ENCODE results near the gene DNAJC12.
A peak's percentile ranks its signal among the peaks of the same experiment; 100 is the strongest.

Gene DNAJC12

GRCh38 chr10:67775279-67775678, 62.7 kb downstream of the DNAJC12 start:
- H3K4me3 ChIP-seq (ENCODE audit: low read depth, low read length): no peak overlapping the region
- DNase-seq (ENCODE audit: low read depth): no peak
- TF ChIP-seq, protein P1, sequence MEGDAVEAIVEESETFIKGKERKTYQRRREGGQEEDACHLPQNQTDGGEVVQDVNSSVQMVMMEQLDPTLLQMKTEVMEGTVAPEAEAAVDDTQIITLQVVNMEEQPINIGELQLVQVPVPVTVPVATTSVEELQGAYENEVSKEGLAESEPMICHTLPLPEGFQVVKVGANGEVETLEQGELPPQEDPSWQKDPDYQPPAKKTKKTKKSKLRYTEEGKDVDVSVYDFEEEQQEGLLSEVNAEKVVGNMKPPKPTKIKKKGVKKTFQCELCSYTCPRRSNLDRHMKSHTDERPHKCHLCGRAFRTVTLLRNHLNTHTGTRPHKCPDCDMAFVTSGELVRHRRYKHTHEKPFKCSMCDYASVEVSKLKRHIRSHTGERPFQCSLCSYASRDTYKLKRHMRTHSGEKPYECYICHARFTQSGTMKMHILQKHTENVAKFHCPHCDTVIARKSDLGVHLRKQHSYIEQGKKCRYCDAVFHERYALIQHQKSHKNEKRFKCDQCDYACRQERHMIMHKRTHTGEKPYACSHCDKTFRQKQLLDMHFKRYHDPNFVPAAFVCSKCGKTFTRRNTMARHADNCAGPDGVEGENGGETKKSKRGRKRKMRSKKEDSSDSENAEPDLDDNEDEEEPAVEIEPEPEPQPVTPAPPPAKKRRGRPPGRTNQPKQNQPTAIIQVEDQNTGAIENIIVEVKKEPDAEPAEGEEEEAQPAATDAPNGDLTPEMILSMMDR (IDR thresholded peaks at IDR 0.05; ENCODE audit: low read depth, low read length, missing control alignments): no peak

DNA sequence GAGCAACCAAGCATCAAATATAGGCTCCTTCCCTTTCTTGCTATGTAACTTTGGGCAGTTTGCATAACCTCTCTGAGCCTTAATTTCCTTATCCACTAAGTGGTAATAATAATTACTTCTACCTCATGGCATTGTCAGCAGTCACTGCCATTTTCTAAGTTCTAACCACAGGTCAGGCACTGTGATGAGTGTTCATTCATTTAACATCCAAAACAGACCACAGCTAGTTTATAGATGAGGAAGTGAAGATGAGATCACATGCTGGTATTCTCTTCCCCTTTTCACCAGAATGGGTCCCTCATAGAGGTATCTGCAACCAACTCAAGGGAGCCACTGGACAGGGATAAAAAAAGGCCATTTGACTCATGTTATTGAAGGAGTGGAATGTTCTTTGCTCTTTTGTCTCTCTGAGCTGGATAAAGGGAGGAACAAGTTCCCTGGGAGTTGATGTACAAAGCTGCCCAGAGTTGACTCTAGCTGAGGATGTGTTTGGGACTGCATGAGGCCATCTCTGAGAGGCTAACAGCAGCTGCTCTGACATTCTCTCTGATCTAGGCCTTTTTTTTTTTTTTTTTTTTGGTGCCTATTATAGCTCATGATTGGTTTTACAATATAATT, 65.0 kb downstream of the DNAJC12 start:
- TF ChIP-seq, protein P1 (IDR thresholded peaks at IDR 0.05; ENCODE audit: low read depth, low read length, missing control alignments): no peak
- DNase-seq (ENCODE audit: low read depth): peak; percentile 83
- no peak overlapping the region for H3K4me3 ChIP-seq (ENCODE audit: low read depth, low read length)

GRCh38 chr10:67772151-67772550, 65.8 kb downstream of the DNAJC12 start:
- no peak for DNase-seq (ENCODE audit: low read depth)
- TF ChIP-seq, protein P1 (IDR thresholded peaks at IDR 0.05; ENCODE audit: low read depth, low read length, missing control alignments): no peak
- H3K4me3 ChIP-seq (ENCODE audit: low read depth, low read length): no peak overlapping the region

- no peak for DNase-seq (ENCODE audit: low read depth)
- H3K4me3 ChIP-seq (ENCODE audit: low read depth, low read length): no peak overlapping the region
- TF ChIP-seq, protein P1 (IDR thresholded peaks at IDR 0.05; ENCODE audit: low read depth, low read length, missing control alignments): no peak
Observed at GRCh38 chr10:67771200-67771599, 66.8 kb downstream of the DNAJC12 start.

DNA sequence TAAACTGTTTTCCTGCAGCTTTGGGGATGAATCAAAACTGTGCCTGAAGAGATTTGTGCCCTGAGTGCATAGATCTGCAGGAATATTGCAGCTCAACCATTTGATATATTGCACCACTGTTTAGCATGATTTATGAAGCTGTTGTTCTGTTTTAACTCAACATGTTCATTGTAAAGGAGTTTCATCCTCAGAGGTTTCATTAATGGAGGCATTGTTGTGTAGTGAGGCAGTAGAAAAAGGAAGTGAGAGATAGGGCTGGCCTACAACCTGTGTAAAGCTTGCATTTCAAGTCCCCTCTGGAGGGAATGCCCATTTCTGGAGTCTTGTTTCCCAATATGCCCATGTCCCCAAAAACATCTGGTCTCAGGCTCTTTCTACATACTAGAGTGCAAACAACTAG, 67.5 kb downstream of the DNAJC12 start:
- no peak overlapping the region for H3K4me3 ChIP-seq (ENCODE audit: low read depth, low read length)
- DNase-seq (ENCODE audit: low read depth): peak; percentile 72
- TF ChIP-seq, protein P1 (IDR thresholded peaks at IDR 0.05; ENCODE audit: low read depth, low read length, missing control alignments): no peak

DNA sequence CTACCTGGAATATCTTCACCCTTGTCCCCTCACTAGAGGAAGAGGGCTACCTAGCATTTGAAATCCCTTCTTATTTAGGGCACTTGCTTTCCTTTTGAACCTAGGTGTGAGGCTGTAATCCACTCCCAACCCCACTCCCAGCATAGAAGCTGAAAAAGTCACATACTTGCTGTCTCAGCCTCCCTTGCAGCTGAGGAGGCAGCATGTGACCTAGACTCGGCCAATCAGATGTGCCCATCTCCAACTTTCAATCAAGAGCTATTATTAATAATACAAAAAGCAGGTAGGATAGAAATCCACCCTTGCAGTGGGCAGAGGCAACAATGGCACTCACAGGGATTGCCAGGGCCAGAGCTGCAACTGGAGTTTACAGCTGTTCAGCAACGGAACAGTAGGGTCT, 70.7 kb downstream of the DNAJC12 start:
- TF ChIP-seq, protein P1 (IDR thresholded peaks at IDR 0.05; ENCODE audit: low read depth, low read length, missing control alignments): no peak
- no peak overlapping the region for H3K4me3 ChIP-seq (ENCODE audit: low read depth, low read length)

More for the DNA sequence above, 70.7 kb downstream of the DNAJC12 start:
- DNase-seq (ENCODE audit: low read depth): no peak
